ENCODE results near the gene SLC47A1. TPM values are rescaled to one million over a fixed set of nuclear protein-coding genes. Genes with fewer than 3 reads are reported as not detected.

Gene SLC47A1
- total and polyA plus RNA-seq, 9 of the 15 experiments (the other 6 are each of a cell fraction or from before 2014, with no cell fraction given), result not detected

DNA sequence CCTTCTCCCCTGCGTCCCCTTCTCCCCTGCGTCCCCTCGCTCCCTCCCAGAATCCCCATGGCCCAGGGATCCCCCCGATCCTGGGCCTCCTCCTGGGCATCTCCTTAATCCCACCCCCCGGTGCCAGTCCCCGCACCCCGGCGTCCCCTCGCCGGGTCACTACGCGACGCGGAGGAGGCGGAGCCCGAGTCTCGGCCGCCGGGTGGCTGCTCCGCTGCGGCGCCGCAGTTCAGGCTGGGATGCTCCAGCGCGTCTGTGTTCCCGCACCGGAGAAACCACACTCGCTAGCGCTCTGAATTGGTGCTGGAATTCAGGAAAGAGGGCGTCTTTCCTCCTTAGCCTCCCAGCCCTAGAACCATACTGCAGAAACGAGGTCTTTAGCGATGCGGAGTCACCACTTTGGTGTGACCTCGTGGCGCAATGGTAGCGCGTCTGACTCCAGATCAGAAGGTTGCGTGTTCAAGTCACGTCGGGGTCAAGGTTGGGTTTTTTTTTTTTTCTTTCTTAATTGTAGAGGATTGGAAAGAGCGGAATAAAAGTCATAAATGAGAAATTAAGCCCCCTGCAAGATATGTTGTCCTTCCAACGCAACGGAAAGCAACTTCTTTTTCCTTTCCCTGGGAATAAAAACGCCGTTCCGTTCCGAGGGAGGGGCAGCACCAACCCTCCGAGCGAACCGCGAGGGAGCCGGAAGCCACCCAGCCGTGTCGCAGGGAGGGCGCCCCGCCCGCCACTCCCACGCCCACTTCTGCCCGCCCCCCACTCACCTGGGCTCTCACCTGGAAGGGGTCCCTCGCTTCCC is 25.7 kb upstream of the SLC47A1 start (continued):
- TF ChIP-seq, protein P1, sequence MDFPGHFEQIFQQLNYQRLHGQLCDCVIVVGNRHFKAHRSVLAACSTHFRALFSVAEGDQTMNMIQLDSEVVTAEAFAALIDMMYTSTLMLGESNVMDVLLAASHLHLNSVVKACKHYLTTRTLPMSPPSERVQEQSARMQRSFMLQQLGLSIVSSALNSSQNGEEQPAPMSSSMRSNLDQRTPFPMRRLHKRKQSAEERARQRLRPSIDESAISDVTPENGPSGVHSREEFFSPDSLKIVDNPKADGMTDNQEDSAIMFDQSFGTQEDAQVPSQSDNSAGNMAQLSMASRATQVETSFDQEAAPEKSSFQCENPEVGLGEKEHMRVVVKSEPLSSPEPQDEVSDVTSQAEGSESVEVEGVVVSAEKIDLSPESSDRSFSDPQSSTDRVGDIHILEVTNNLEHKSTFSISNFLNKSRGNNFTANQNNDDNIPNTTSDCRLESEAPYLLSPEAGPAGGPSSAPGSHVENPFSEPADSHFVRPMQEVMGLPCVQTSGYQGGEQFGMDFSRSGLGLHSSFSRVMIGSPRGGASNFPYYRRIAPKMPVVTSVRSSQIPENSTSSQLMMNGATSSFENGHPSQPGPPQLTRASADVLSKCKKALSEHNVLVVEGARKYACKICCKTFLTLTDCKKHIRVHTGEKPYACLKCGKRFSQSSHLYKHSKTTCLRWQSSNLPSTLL (IDR thresholded peaks at IDR 0.05), result peak; percentile 67; the same call in 1 of the 2 replicates
- TF ChIP-seq JUND (IDR thresholded peaks at IDR 0.05; ENCODE audit: borderline replicate concordance, low read depth, low read length), result peak; percentile 45; the same call in 1 of the 2 replicates
- no peak; the same call in 2 of the 3 replicates for TF ChIP-seq JUND (tag; IDR thresholded peaks at IDR 0.05; ENCODE audit: borderline replicate concordance, low read depth, low read length)
- TF ChIP-seq GATAD2A (IDR thresholded peaks at IDR 0.05), result no peak
- TF ChIP-seq SREBF1 (IDR thresholded peaks at IDR 0.05; ENCODE audit: borderline replicate concordance, low read depth, low read length), result 0 out of 2 replicates have a peak, but pooled peaks have one; percentile 26
- TF ChIP-seq NR2C1 (IDR thresholded peaks at IDR 0.05), result no peak
- TF ChIP-seq NR2C1 (tag; IDR thresholded peaks at IDR 0.05), result peak; percentile 44; the same call in 1 of the 2 replicates
- peak; percentile 43; the same call in 1 of the 2 replicates for TF ChIP-seq CEBPG (CRISPR knock-in tag; IDR thresholded peaks at IDR 0.05)
- peak; percentile 20 to 26; a peak in 2 of 4 replicates for TF ChIP-seq CEBPG (tag; conservative IDR thresholded peaks at IDR 0.05 in 1 of 2, IDR thresholded peaks at IDR 0.05 in 1 of 2)
- TF ChIP-seq RB1 (IDR thresholded peaks at IDR 0.05; ENCODE audit: low read depth), result peak; percentile 60; the same call in 1 of the 2 replicates
- no peak for TF ChIP-seq ERF (CRISPR knock-in tag; IDR thresholded peaks at IDR 0.05)
- no peak for TF ChIP-seq NFXL1 (CRISPR knock-in tag; IDR thresholded peaks at IDR 0.05)
- no peak for TF ChIP-seq SMAD2 (IDR thresholded peaks at IDR 0.05; ENCODE audit: low read depth, low read length)
- no peak for TF ChIP-seq POLR3G (IDR thresholded peaks at IDR 0.05; ENCODE audit: extremely low read depth, insufficient read length, insufficient replicate concordance)
- TF ChIP-seq FOXM1 (IDR thresholded peaks at IDR 0.05; ENCODE audit: low read depth), result 0 out of 2 replicates have a peak, but pooled peaks have one; percentile 20
- TF ChIP-seq FOXM1 (CRISPR knock-in tag; IDR thresholded peaks at IDR 0.05; ENCODE audit: low read depth), result no peak
- no peak for TF ChIP-seq KDM4B (IDR thresholded peaks at IDR 0.05; ENCODE audit: borderline replicate concordance in 2 of 2, low read depth in 1 of 2)
- TF ChIP-seq, protein P2, sequence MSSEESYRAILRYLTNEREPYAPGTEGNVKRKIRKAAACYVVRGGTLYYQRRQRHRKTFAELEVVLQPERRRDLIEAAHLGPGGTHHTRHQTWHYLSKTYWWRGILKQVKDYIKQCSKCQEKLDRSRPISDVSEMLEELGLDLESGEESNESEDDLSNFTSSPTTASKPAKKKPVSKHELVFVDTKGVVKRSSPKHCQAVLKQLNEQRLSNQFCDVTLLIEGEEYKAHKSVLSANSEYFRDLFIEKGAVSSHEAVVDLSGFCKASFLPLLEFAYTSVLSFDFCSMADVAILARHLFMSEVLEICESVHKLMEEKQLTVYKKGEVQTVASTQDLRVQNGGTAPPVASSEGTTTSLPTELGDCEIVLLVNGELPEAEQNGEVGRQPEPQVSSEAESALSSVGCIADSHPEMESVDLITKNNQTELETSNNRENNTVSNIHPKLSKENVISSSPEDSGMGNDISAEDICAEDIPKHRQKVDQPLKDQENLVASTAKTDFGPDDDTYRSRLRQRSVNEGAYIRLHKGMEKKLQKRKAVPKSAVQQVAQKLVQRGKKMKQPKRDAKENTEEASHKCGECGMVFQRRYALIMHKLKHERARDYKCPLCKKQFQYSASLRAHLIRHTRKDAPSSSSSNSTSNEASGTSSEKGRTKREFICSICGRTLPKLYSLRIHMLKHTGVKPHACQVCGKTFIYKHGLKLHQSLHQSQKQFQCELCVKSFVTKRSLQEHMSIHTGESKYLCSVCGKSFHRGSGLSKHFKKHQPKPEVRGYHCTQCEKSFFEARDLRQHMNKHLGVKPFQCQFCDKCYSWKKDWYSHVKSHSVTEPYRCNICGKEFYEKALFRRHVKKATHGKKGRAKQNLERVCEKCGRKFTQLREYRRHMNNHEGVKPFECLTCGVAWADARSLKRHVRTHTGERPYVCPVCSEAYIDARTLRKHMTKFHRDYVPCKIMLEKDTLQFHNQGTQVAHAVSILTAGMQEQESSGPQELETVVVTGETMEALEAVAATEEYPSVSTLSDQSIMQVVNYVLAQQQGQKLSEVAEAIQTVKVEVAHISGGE (CRISPR knock-in tag; IDR thresholded peaks at IDR 0.05), result no peak
- no peak for TF ChIP-seq ZNF584 (CRISPR knock-in tag; IDR thresholded peaks at IDR 0.05; ENCODE audit: low read depth)
- TF ChIP-seq, protein P3, sequence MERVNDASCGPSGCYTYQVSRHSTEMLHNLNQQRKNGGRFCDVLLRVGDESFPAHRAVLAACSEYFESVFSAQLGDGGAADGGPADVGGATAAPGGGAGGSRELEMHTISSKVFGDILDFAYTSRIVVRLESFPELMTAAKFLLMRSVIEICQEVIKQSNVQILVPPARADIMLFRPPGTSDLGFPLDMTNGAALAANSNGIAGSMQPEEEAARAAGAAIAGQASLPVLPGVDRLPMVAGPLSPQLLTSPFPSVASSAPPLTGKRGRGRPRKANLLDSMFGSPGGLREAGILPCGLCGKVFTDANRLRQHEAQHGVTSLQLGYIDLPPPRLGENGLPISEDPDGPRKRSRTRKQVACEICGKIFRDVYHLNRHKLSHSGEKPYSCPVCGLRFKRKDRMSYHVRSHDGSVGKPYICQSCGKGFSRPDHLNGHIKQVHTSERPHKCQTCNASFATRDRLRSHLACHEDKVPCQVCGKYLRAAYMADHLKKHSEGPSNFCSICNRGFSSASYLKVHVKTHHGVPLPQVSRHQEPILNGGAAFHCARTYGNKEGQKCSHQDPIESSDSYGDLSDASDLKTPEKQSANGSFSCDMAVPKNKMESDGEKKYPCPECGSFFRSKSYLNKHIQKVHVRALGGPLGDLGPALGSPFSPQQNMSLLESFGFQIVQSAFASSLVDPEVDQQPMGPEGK (CRISPR knock-in tag; IDR thresholded peaks at IDR 0.05; ENCODE audit: borderline replicate concordance), result no peak

All from K562 (cell line).